HepG2 (cell line): Measurements from ENCODE around the gene MEX3B. TPM values are rescaled to one million over a fixed set of nuclear protein-coding genes. Genes with fewer than 3 reads are reported as not detected.
A peak's percentile ranks its signal among the peaks of the same experiment; 100 is the strongest.

Experiments
- ATAC-seq: fragments of 200-7000 bp; cut with Tn5 transposase; 3 replicates; pipeline ENCODE4 v1.9.1; 2020; ENCODE audit warnings: mild to moderate bottlenecking, moderate library complexity
- BruUV-seq: library from RNA; stranded (reverse); fragments of 400-500 nt; replicated peaks from 2 replicates; lab custom pipeline; 2021; lab: Mats Ljungman, UMichigan
- CTCF ChIA-PET: fragments of 300-600 bp; formaldehyde crosslinking; extraction: SDS; loops from one replicate; lab custom pipeline; 2021; ENCODE audit warnings: low total read pairs, inconsistent platforms, low intra/inter-chr PET ratio; lab: Yijun Ruan, JAX
- POLR2A ChIA-PET: fragments of 350-600 bp; sonication (Branson Sonifier 250); formaldehyde crosslinking; loops from one replicate; lab custom pipeline; 2020; ENCODE audit warnings: antibody characterized with exemption, inconsistent platforms; lab: Yijun Ruan, JAX
- DNase-seq: peaks from one replicate; pipeline ENCODE4 v3.0.0-alpha.2; 2015; ENCODE audit warnings: low spot score
- FAIRE-seq: peaks from 3 replicates; lab custom pipeline; 2011; peaks lifted over from hg19 to GRCh38; lab: Jason Lieb, UNC
- H2AFZ ChIP-seq: one replicate; pipeline ENCODE4 v1.6.1; 2011; ENCODE audit warnings: low read length, inconsistent platforms
- H3K27ac ChIP-seq: fragments of 300-600 bp; 3 replicates; pipeline ENCODE4 v1.8.0; 2011; ENCODE audit warnings: mixed run types, mild to moderate bottlenecking, mixed read lengths, low read length, inconsistent platforms; ENCODE audit not compliant: insufficient read depth; ENCODE audit errors: extremely low read length
- H3K27me3 ChIP-seq, 2 experiments: fragments of 200-600 bp in 1 of 2; 2 replicates in 1 of 2; 3 replicates in 1 of 2; pipeline versions ENCODE4 v1.6.0 to v1.8.0; 2011; ENCODE audit warnings: low read length in 2 of 2, mild to moderate bottlenecking in 2 of 2, moderate library complexity in 2 of 2, inconsistent platforms in 1 of 2; ENCODE audit not compliant: insufficient read depth in 2 of 2, control insufficient read depth in 1 of 2
- H3K36me3 ChIP-seq, 2 experiments: fragments of 200-600 bp in 1 of 2; replicated peaks in 1 of 2; 2 replicates in 1 of 2; 3 replicates in 1 of 2; pipeline versions ENCODE4 v1.5.1 to v1.8.0; 2011; ENCODE audit warnings: low read length in 2 of 2, inconsistent platforms in 1 of 2; ENCODE audit not compliant: insufficient read depth in 2 of 2, control insufficient read depth in 1 of 2
- H3K4me1 ChIP-seq: 2 replicates; pipeline ENCODE4 v1.5.1; 2012; ENCODE audit warnings: low read length, inconsistent platforms; ENCODE audit not compliant: insufficient read depth
- H3K4me2 ChIP-seq: 2 replicates; pipeline ENCODE4 v1.6.0; 2011; ENCODE audit warnings: low read depth, low read length, inconsistent platforms
- H3K4me3 ChIP-seq, 3 experiments: fragments of 200-600 bp in 1 of 3; sonication (generic), shearing (Covaris generic) in 1 of 3; replicated peaks in 1 of 3; 2 replicates each; pipeline ENCODE4 v1.5.1; 2011 to 2016; ENCODE audit warnings: low read length in 3 of 3, inconsistent platforms in 2 of 3, low read depth in 2 of 3, mild to moderate bottlenecking in 2 of 3, control low read depth in 1 of 3, mixed read lengths in 1 of 3; ENCODE audit not compliant: insufficient read depth in 1 of 3
- H3K79me2 ChIP-seq: one replicate; pipeline ENCODE4 v1.6.1; 2011; ENCODE audit warnings: low read length, inconsistent platforms; ENCODE audit not compliant: insufficient read depth
- H3K9ac ChIP-seq: 2 replicates; pipeline ENCODE4 v1.6.0; 2011; ENCODE audit warnings: mild to moderate bottlenecking, low read depth, low read length, inconsistent platforms; ENCODE audit not compliant: insufficient read depth
- H3K9me3 ChIP-seq: 2 replicates; pipeline ENCODE4 v1.5.1; 2012; ENCODE audit warnings: mild to moderate bottlenecking, low read length
- H4K20me1 ChIP-seq: 2 replicates; pipeline ENCODE4 v1.6.0; 2011; ENCODE audit warnings: inconsistent platforms, mild to moderate bottlenecking, low read length, moderate library complexity; ENCODE audit not compliant: insufficient read depth
- ASH2L ChIP-seq: fragments of 300-600, 200-600 bp; sonication (generic); IDR thresholded peaks from 2 replicates; pipeline ENCODE4 v1.7.0; 2017; ENCODE audit warnings: low read depth, mild to moderate bottlenecking, moderate library complexity, mixed read lengths, low read length; ENCODE audit not compliant: insufficient read length
- CHCHD3 ChIP-seq: sonication (generic); formaldehyde crosslinking; IDR thresholded peaks from 2 replicates; pipeline ENCODE4 v1.8.0; 2022; ENCODE audit warnings: mild to moderate bottlenecking, missing genetic modification reagents, moderate library complexity
- DMAP1 ChIP-seq: IDR thresholded peaks from 2 replicates; pipeline ENCODE4 v1.6.1; 2016
- HCFC1 ChIP-seq: fragments of 150-350 bp; IDR thresholded peaks from 2 replicates; pipeline ENCODE4 v1.6.1; 2014; ENCODE audit warnings: low read depth, low read length
- HOXA3 ChIP-seq: sonication (generic); formaldehyde crosslinking; IDR thresholded peaks from 2 replicates; pipeline ENCODE4 v1.5.0; 2020; ENCODE audit warnings: missing genetic modification reagents
- MTA3 ChIP-seq: sonication (generic); formaldehyde crosslinking; IDR thresholded peaks from 2 replicates; pipeline ENCODE4 v1.4.0; 2020; ENCODE audit warnings: missing genetic modification reagents
- NPAS2 ChIP-seq: sonication (generic); formaldehyde crosslinking; IDR thresholded peaks from 2 replicates; pipeline ENCODE4 v1.8.0; 2022; ENCODE audit warnings: mild to moderate bottlenecking, missing genetic modification reagents, borderline replicate concordance
- POLR2A ChIP-seq, 2 experiments: IDR thresholded peaks; 2 replicates each; pipeline ENCODE4 v1.6.1; 2011; ENCODE audit warnings: low read depth in 2 of 2, low read length in 2 of 2, mild to moderate bottlenecking in 1 of 2, moderate library complexity in 1 of 2; ENCODE audit not compliant: insufficient read depth in 1 of 2
- RNF2 ChIP-seq: fragments of 450-650 bp; conservative IDR thresholded peaks from 2 replicates; pipeline ENCODE4 v1.6.1; 2016; ENCODE audit warnings: low read depth
- SAP130 ChIP-seq: IDR thresholded peaks from 2 replicates; pipeline ENCODE4 v1.6.1; 2016; ENCODE audit warnings: low read depth
- XRCC5 ChIP-seq: fragments of 200-400 bp; formaldehyde crosslinking; optimal IDR thresholded peaks from 2 replicates; pipeline ENCODE3; 2017; ENCODE audit warnings: mild to moderate bottlenecking, low read length
- ZFP37 ChIP-seq: sonication (generic); formaldehyde crosslinking; IDR thresholded peaks from 2 replicates; pipeline ENCODE4 v1.4.0; 2020; ENCODE audit warnings: missing genetic modification reagents, borderline replicate concordance
- ZNF501 ChIP-seq: sonication (generic); formaldehyde crosslinking; IDR thresholded peaks from 2 replicates; pipeline ENCODE4 v1.5.1; 2020; ENCODE audit warnings: mild to moderate bottlenecking, moderate library complexity, missing genetic modification reagents
- ZSCAN31 ChIP-seq: sonication (generic); formaldehyde crosslinking; IDR thresholded peaks from 2 replicates; pipeline ENCODE4 v1.5.0; 2020; ENCODE audit warnings: low read depth, mild to moderate bottlenecking, missing genetic modification reagents
- WGBS: methylation state at CpG from one replicate; pipeline ENCODE4 v1.1.6; 2017; ENCODE audit warnings: low lambda C conversion rate; 5-methylcytosine and 5-hydroxymethylcytosine counted together
- in situ Hi-C: cut with HindIII; loops from 2 replicates; pipeline ENCODE4 v1.10.0; 2017; ENCODE audit warnings: low pct_unique_long_range_greater_than_20kb; ENCODE audit not compliant: extremely low pct_ligation_motif_present
- intact Hi-C: fragments of 100-400 bp; cut with micrococcal nuclease; formaldehyde crosslinking; loops from one replicate; pipeline ENCODE4 v1.10.0; 2022; ENCODE audit not compliant: unreplicated experiment
- polyA plus RNA-seq, 8 experiments: library from polyadenylated mRNA; depleted of rRNA in 3 of 8; stranded (reverse) in 7 of 8; unstranded in 1 of 8; fragments of >200 nt; fragmentation: Illumina TruSeq in 4 of 8; extraction: Trizol in 4 of 8; gene quantifications; 2 replicates each; pipeline versions ENCODE4 v1.2.1 to v1.2.3, GENCODE V29; 2011 to 2016; ENCODE audit warnings: low read depth in 4 of 8, missing spikeins in 1 of 8, mixed read lengths in 1 of 8; ENCODE audit not compliant: insufficient read depth in 1 of 8
- total RNA-seq, 5 experiments: library from RNA; depleted of rRNA; stranded (reverse); fragments of >200 nt; fragmentation: Illumina TruSeq; extraction: Trizol; gene quantifications; 2 replicates each; pipeline ENCODE4 v1.2.3, GENCODE V29; 2016; ENCODE audit warnings: low read depth in 1 of 5
- TF ChIP-seq, protein P1 (sequence below): sonication (generic); formaldehyde crosslinking; IDR thresholded peaks from 2 replicates; pipeline ENCODE4 v1.5.1; 2020; ENCODE audit warnings: mild to moderate bottlenecking, missing genetic modification reagents, moderate library complexity
- TF ChIP-seq, protein P2 (sequence below): sonication (generic); formaldehyde crosslinking; conservative IDR thresholded peaks from 2 replicates; pipeline ENCODE4 v1.8.0; 2022; ENCODE audit warnings: mild to moderate bottlenecking, moderate library complexity, missing genetic modification reagents

MEX3B gene
- total and polyA plus RNA-seq, 2 of the 13 experiments (the other 11 are each of a cell fraction or from before 2014, with no cell fraction given) = 0.48 to 0.62 TPM

DNA sequence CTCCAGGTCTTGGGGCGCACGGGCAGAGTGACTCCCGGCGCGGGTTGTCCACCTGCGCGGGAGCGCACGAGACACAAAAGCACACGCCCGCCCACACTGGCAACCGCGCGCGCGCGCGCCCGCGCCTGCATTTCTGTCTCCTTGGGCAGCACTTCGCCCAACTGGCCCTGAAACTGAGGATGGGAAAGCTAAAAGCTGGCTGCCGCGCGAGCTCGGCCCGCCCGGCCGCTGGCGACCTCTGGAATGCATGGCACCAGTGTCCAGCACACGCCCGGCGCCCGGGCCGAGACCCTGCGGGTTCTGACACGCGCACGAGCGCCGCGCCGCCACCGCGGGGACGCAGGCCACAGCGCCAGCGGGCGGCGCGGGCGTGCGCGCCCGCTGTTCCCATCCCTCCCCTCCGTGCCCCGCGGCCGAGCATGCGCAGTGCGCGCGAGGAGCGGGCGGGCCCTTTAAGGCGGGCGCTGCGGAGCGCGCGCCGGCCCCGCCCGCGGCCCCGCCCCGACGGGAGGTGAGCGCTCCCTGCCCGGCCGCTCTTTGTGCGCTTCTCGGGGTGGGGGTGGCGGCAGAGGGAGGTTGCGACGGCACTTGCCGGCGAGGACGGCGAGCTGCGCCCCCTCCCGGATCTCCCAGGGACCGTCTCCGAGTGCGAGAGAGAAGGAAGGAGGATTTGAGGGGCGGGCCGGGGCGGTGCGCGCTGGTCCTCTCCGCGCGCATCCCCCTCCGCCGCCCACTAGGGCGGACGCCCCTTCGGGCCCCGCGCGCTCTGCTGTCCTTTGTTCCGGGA is 1.0 kb upstream of the MEX3B start (continued):
- TF ChIP-seq ZSCAN31 (CRISPR knock-in tag) = 0 out of 2 replicates have a peak, but pooled peaks have one; percentile 46
- TF ChIP-seq DMAP1 (CRISPR knock-in tag) = 0 out of 2 replicates have a peak, but pooled peaks have one; percentile 11
- TF ChIP-seq HOXA3 (CRISPR knock-in tag) = 0 out of 2 replicates have a peak, but pooled peaks have one; percentile 10
- peak; percentile 17; the same call in 1 of the 2 replicates for TF ChIP-seq ZNF501 (CRISPR knock-in tag)
- TF ChIP-seq POLR2A (IDR thresholded peaks at IDR 0.05; ENCODE audit: insufficient read depth in 1 of 2, low read depth in 2 of 2, low read length in 2 of 2) = 0 out of 4 replicates have a peak, but pooled peaks of 1 of the 2 experiments have one; percentile 42
- TF ChIP-seq HCFC1 = no peak
- TF ChIP-seq NPAS2 = no peak

DNA sequence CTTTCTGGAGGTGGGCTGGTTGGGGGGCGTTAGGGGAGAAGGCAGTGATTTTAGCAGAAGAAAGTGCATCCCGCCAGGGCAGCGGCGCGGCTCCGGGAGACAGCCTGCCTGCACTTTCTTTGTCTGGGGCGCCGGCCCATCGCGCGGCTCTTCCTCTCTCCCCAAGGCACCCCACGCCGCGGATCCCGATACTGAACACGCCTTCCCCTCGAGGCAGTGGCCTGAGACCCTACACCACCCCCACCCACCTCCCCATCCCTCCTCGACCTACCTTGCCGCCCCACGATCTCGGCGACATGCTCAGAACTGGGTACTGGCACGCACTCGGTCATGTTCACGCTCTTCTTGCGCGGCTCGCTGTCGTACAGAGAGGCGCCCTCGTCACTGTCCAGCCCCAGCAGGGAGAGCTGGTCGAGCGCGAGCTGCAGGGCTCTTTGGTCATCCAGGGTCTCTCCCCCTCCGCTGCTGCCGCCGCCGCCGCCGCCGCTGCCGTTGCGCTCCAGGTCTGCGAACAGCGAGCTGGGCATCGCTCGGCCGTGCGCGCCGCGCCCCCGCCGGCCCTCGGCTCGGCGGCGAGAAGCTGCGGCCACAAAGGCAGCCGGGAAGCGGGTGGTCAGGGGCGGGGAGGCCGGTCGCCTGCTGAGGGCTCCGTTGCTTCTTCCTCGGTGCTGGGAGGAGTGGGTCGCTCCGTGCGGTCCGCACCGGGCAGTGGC is 483 bp downstream of the MEX3B start:
- in situ Hi-C loops = no loop called here
- intact Hi-C loops = no loop called here
- TSS peak; percentile 54 for BruUV-seq
- Histone ChIP-seq H3K9ac (peak overlapping the region; percentile 46; the same call in 1 of the 2 replicates), H3K4me2 (peak overlapping the region; percentile 87), H3K27ac (no peak overlapping the region), H3K79me2 (no peaks in the 10 kb centered on the region), H3K4me1 (peaks cover 16% of the 10 kb centered on the region), H2AFZ (no peak overlapping the region), H4K20me1 (no peaks in the 10 kb centered on the region), H3K27me3 (peaks cover 2 to 28% of the 10 kb centered on the region in 2 experiments; a peak in 4 of 5 replicates), H3K36me3 (no peaks in the 10 kb centered on the region), H3K4me3 (peak overlapping the region; percentile 63 to 80 (median 80); a peak in 5 of 6 replicates), H3K9me3 (no peaks in the 10 kb centered on the region)
- FAIRE-seq = no peak
- POLR2A ChIA-PET = interaction anchor here (1.1 kb wide), 1 partner anchor 16 kb away, joined by 3 read pairs; no protein-coding TSS in a partner anchor
- 12% methylated on average over 3 of the region's 71 CpGs for WGBS
- CTCF ChIA-PET = no interaction called here
- DNase-seq = no peak
- ATAC-seq = peak; percentile 55
- TF ChIP-seq ZFP37 (CRISPR knock-in tag) (no peak), ASH2L (peak; percentile 44), CHCHD3 (0 out of 2 replicates have a peak, but pooled peaks have one; percentile 25), SAP130 (CRISPR knock-in tag) (peak; percentile 13; the same call in 1 of the 2 replicates), RNF2 (0 out of 2 replicates have a peak, but pooled peaks have one; percentile 29), MTA3 (CRISPR knock-in tag) (no peak), XRCC5 (peak; percentile 18)
- TF ChIP-seq, protein P1, sequence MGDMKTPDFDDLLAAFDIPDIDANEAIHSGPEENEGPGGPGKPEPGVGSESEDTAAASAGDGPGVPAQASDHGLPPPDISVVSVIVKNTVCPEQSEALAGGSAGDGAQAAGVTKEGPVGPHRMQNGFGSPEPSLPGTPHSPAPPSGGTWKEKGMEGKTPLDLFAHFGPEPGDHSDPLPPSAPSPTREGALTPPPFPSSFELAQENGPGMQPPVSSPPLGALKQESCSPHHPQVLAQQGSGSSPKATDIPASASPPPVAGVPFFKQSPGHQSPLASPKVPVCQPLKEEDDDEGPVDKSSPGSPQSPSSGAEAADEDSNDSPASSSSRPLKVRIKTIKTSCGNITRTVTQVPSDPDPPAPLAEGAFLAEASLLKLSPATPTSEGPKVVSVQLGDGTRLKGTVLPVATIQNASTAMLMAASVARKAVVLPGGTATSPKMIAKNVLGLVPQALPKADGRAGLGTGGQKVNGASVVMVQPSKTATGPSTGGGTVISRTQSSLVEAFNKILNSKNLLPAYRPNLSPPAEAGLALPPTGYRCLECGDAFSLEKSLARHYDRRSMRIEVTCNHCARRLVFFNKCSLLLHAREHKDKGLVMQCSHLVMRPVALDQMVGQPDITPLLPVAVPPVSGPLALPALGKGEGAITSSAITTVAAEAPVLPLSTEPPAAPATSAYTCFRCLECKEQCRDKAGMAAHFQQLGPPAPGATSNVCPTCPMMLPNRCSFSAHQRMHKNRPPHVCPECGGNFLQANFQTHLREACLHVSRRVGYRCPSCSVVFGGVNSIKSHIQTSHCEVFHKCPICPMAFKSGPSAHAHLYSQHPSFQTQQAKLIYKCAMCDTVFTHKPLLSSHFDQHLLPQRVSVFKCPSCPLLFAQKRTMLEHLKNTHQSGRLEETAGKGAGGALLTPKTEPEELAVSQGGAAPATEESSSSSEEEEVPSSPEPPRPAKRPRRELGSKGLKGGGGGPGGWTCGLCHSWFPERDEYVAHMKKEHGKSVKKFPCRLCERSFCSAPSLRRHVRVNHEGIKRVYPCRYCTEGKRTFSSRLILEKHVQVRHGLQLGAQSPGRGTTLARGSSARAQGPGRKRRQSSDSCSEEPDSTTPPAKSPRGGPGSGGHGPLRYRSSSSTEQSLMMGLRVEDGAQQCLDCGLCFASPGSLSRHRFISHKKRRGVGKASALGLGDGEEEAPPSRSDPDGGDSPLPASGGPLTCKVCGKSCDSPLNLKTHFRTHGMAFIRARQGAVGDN (CRISPR knock-in tag) = peak; percentile 68
- TF ChIP-seq, protein P2, sequence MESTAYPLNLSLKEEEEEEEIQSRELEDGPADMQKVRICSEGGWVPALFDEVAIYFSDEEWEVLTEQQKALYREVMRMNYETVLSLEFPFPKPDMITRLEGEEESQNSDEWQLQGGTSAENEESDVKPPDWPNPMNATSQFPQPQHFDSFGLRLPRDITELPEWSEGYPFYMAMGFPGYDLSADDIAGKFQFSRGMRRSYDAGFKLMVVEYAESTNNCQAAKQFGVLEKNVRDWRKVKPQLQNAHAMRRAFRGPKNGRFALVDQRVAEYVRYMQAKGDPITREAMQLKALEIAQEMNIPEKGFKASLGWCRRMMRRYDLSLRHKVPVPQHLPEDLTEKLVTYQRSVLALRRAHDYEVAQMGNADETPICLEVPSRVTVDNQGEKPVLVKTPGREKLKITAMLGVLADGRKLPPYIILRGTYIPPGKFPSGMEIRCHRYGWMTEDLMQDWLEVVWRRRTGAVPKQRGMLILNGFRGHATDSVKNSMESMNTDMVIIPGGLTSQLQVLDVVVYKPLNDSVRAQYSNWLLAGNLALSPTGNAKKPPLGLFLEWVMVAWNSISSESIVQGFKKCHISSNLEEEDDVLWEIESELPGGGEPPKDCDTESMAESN = no peak
